Adrenal gland (tissue), 12 donors: ENCODE results near the gene TMEM156. TPM values are rescaled to one million over a fixed set of nuclear protein-coding genes. Genes with fewer than 3 reads are reported as not detected.
A peak's percentile ranks its signal among the peaks of the same experiment; 100 is the strongest.

Experiments used
- DNase-seq, 7 donors: peaks; one replicate each; pipeline ENCODE4 v3.0.0-alpha.2; 2019 to 2020
- H3K27ac ChIP-seq, 5 donors: fragments of 200-600 bp; sonication (generic) in 4 of 5; 1 replicate in 3 of 5; 2 replicates in 2 of 5; pipeline versions ENCODE4 v1.5.1 to v1.8.0; 2016 to 2020; ENCODE audit warnings: mild to moderate bottlenecking in 1 of 5
- H3K27me3 ChIP-seq: fragments of 200-600 bp; 2 replicates; pipeline ENCODE4 v1.8.0; 2021
- H3K36me3 ChIP-seq, 2 donors: fragments of 200-600 bp; replicated peaks in 1 of 2; 1 replicate in 1 of 2; 2 replicates in 1 of 2; pipeline versions ENCODE4 v1.5.1 to v1.8.0; 2018 to 2022
- H3K4me1 ChIP-seq, 2 donors: fragments of 200-600 bp; replicated peaks in 1 of 2; 1 replicate in 1 of 2; 2 replicates in 1 of 2; pipeline versions ENCODE4 v1.5.1 to v1.8.0; 2018 to 2021
- H3K4me3 ChIP-seq, 4 donors: fragments of 200-600 bp; sonication (generic) in 3 of 4; one replicate each; pipeline ENCODE4 v1.5.1; 2016 to 2018
- H3K9me3 ChIP-seq, 3 donors: fragments of 200-600 bp; sonication (generic) in 1 of 3; replicated peaks in 1 of 3; 1 replicate in 2 of 3; 2 replicates in 1 of 3; pipeline versions ENCODE4 v1.5.1 to v1.8.0; 2016 to 2021
- CTCF ChIP-seq, 6 experiments: fragments of 450-650 bp in 4 of 6; fragments of 200-600 bp in 2 of 6; sonication (generic) in 1 of 6; IDR thresholded peaks; 1 replicate in 5 of 6; 2 replicates in 1 of 6; pipeline versions ENCODE4 v1.5.1 to v1.8.0; 2016 to 2021; ENCODE audit warnings: antibody characterized with exemption in 6 of 6, mild to moderate bottlenecking in 2 of 6, moderate library complexity in 1 of 6
- POLR2A ChIP-seq, 2 donors: fragments of 450-650 bp; IDR thresholded peaks; one replicate each; pipeline ENCODE4 v1.6.1; 2017; ENCODE audit warnings: antibody characterized with exemption in 2 of 2, mild to moderate bottlenecking in 2 of 2, moderate library complexity in 1 of 2
- WGBS, 4 donors: extraction: QIAGEN DNeasy Blood & Tissue Kit in 2 of 4; methylation state at CpG; one replicate each; pipeline versions ENCODE4 v1.1.5 to v1.1.7; 2013 to 2017; 5-methylcytosine and 5-hydroxymethylcytosine counted together
- intact Hi-C, 2 donors: fragments of 100-400 bp; cut with DNase I; formaldehyde crosslinking; loops; one replicate each; pipeline versions ENCODE4 v1.14.1 to v1.15.0; 2022 to 2023
- polyA plus RNA-seq, 3 donors: library from polyadenylated mRNA; stranded (reverse); fragments of 200-250 nt in 2 of 3; fragments of 350-450 nt in 1 of 3; fragmentation: Illumina TruSeq in 1 of 3; extraction: RNeasy Lipid Tissue Mini Kit (QIAGEN cat#74804) in 1 of 3; gene quantifications; one replicate each; pipeline ENCODE4 v1.2.3, GENCODE V29; 2013 to 2014
- total RNA-seq, 9 donors: library from RNA; depleted of rRNA in 4 of 9; stranded (reverse); fragments of >200 nt in 4 of 9; fragments of 120-200 nt in 1 of 9; fragmentation: NEBNext Ultra II Directional in 1 of 9; extraction: Animal tissue kit (Norgen Biotek cat#: 25700) in 1 of 9; gene quantifications; one replicate each; pipeline versions ENCODE4 v1.1.0 to v1.2.4, GENCODE V29; 2013 to 2023
- donor health status: healthy with polysubstance abuse.
- donor health status: Bipolar disorder and iron deficiency.
- donor health status: DM: yes; HTN: yes; CAD: no.
- donor health status: DM: no; HTN: no; CAD: no.
- donor health status: DM: no; HTN: no; CAD: no.
- donor health status: DM: yes; HTN: yes; CAD: no.

Gene TMEM156
- total and polyA plus RNA-seq, 12 donors: 0.29 to 4.1 (median 0.88) TPM; not detected in 2

- WGBS, 4 donors: 82 to 96% (median 93%) methylated on average over 4 of the region's 4 CpGs
- Histone ChIP-seq H3K4me1 (no peaks in the 10 kb centered on the region), H3K27me3 (no peaks in the 10 kb centered on the region), H3K9me3 (no peaks in the 10 kb centered on the region), H3K4me3 (no peak overlapping the region), H3K36me3 (no peaks in the 10 kb centered on the region), H3K27ac (no peak overlapping the region)
- TF ChIP-seq CTCF (IDR thresholded peaks at IDR 0.05) (no peak), POLR2A (IDR thresholded peaks at IDR 0.05) (no peak)
- no peak for DNase-seq
- intact Hi-C loops: no loop called here
Measured at GRCh38 chr4:38958453-38959190, 73.6 kb downstream of the TMEM156 start.

GRCh38 chr4:38957893-38958292 lies 74.3 kb downstream of the TMEM156 start:
- H3K4me1 ChIP-seq: no peaks in the 10 kb centered on the region
- no peak overlapping the region for H3K4me3 ChIP-seq
- H3K9me3 ChIP-seq: no peaks in the 10 kb centered on the region
- DNase-seq: no peak
- H3K27me3 ChIP-seq: no peaks in the 10 kb centered on the region
- 91 to 99% (median 95%) methylated on average over 3 of the region's 3 CpGs for WGBS, 4 donors
- H3K36me3 ChIP-seq: no peaks in the 10 kb centered on the region
- intact Hi-C loops: no loop called here
- TF ChIP-seq POLR2A (IDR thresholded peaks at IDR 0.05): no peak
- TF ChIP-seq CTCF (IDR thresholded peaks at IDR 0.05): no peak
- H3K27ac ChIP-seq: no peak overlapping the region

GRCh38 chr4:38957261-38957815 lies 74.9 kb downstream of the TMEM156 start:
- TF ChIP-seq CTCF (IDR thresholded peaks at IDR 0.05) (no peak), POLR2A (IDR thresholded peaks at IDR 0.05) (no peak)
- intact Hi-C loops: no loop called here
- DNase-seq: no peak
- Histone ChIP-seq H3K36me3 (no peaks in the 10 kb centered on the region), H3K27ac (peak overlapping the region in 1 of 5 donors; percentile 3), H3K27me3 (no peaks in the 10 kb centered on the region), H3K4me3 (no peak overlapping the region), H3K9me3 (no peaks in the 10 kb centered on the region), H3K4me1 (no peaks in the 10 kb centered on the region)
- 46 to 56% (median 53%) methylated on average over 5 of the region's 5 CpGs for WGBS, 4 donors

- Histone ChIP-seq H3K9me3 (no peaks in the 10 kb centered on the region), H3K36me3 (no peaks in the 10 kb centered on the region), H3K27me3 (no peaks in the 10 kb centered on the region), H3K4me3 (no peak overlapping the region), H3K4me1 (no peaks in the 10 kb centered on the region), H3K27ac (no peak overlapping the region)
- TF ChIP-seq POLR2A (IDR thresholded peaks at IDR 0.05): no peak
- no peak for TF ChIP-seq CTCF (IDR thresholded peaks at IDR 0.05)
- intact Hi-C loops: no loop called here
- 94 to 99% (median 96%) methylated on average over 4 of the region's 4 CpGs for WGBS, 4 donors
- no peak for DNase-seq
Measured at GRCh38 chr4:38955957-38956356, 76.3 kb downstream of the TMEM156 start.
